22Rv1 (cell line): ENCODE measurements around the gene ZNF358.
A peak's percentile ranks its signal among the peaks of the same experiment; 100 is the strongest.

Experiments used
- H3K27ac ChIP-seq: fragments of 450-650 bp; 2 replicates; pipeline ENCODE4 v1.5.1; 2017
- ZFX ChIP-seq: fragments of 450-650 bp; IDR thresholded peaks from 2 replicates; pipeline ENCODE4 v1.6.1; 2017; ENCODE audit warnings: antibody characterized with exemption, borderline replicate concordance
- TF ChIP-seq, protein P1 (sequence below): fragments of 450-650 bp; IDR thresholded peaks from 2 replicates; pipeline ENCODE4 v1.5.1; 2017; ENCODE audit warnings: mild to moderate bottlenecking

ZNF358 gene

DNA sequence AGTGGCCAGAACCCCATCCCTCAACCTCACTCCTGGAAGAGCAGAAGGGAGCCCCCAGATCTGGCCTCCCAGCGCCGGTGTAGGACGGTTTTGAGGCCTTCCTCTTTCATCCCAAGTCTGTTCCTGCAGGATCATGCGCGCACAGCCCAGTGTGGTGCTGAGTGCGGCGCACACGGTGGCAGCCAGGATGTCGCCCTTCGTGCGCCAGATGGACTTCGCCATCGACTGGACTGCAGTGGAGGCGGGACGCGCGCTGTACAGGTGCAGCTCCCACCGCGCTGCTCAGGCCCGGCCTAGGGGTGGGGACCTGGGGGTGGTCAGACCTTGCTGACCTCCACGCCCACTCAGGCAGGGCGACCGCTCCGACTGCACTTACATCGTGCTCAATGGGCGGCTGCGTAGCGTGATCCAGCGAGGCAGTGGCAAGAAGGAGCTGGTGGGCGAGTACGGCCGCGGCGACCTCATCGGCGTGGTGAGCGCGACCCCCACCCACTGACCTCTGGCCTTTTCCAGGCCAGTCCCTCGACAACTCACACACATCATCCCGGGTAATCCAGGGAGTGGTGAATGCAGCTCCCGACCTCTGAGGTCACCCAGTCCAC is 34.4 kb downstream of the ZNF358 start:
- TF ChIP-seq ZFX, result no peak
- TF ChIP-seq, protein P1, sequence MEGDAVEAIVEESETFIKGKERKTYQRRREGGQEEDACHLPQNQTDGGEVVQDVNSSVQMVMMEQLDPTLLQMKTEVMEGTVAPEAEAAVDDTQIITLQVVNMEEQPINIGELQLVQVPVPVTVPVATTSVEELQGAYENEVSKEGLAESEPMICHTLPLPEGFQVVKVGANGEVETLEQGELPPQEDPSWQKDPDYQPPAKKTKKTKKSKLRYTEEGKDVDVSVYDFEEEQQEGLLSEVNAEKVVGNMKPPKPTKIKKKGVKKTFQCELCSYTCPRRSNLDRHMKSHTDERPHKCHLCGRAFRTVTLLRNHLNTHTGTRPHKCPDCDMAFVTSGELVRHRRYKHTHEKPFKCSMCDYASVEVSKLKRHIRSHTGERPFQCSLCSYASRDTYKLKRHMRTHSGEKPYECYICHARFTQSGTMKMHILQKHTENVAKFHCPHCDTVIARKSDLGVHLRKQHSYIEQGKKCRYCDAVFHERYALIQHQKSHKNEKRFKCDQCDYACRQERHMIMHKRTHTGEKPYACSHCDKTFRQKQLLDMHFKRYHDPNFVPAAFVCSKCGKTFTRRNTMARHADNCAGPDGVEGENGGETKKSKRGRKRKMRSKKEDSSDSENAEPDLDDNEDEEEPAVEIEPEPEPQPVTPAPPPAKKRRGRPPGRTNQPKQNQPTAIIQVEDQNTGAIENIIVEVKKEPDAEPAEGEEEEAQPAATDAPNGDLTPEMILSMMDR, result no peak
- no peak overlapping the region for H3K27ac ChIP-seq

DNA sequence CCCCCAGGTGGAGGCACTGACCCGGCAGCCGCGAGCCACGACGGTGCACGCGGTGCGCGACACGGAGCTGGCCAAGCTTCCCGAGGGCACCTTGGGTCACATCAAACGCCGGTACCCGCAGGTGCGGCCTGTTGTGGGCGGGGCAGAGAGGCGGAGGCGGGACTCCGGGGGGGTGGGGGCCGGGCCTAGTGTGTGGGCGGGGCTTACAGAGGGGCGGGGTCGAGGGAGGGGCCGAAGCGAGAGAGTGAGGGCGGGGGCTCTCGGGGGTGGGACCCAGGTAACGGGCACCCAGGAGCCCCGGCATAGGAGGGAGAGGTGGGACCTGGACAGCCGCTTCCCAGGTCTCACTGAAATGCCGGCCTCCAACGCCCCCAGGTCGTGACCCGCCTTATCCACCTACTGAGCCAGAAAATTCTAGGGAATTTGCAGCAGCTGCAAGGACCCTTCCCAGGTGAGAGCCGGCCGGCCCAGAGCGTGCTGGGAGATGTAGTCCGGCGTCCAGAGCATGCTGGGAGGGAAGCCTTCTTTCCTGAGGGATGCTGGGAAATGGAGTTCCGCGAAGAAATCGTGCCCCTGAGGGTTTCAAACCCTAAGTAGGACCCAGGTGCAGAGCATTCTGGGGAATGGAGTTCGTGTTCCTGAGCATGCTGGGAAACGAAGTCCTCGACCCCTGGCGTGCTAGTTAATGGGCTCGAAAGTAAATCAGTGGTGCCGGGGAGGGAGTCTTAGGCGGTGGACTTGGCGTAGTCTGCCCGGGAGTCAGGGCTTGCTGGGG is 35.3 kb downstream of the ZNF358 start:
- TF ChIP-seq, protein P1, result no peak
- no peak for TF ChIP-seq ZFX
- H3K27ac ChIP-seq, result no peak overlapping the region

DNA sequence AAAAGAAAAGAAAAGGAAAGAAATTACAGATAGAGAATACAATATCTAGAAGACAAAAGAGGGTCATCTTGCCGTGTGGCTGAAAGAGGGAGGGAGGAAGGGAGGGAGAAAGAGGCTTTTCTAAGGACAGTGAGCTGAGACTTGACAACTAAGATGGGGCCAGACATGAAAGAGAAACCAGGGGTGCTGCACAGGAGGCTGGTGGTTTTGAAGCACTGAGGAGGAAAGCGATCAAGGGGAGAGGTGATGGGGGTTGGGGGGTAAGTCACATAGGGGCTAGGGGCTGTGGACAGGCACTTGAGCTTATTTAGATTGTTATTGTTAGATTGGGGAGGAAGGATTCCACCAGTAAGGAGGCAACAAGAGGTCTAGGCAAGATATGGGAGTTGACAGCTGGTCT is 36.9 kb downstream of the ZNF358 start:
- TF ChIP-seq, protein P1, result no peak
- no peak for TF ChIP-seq ZFX
- H3K27ac ChIP-seq, result no peak overlapping the region

DNA sequence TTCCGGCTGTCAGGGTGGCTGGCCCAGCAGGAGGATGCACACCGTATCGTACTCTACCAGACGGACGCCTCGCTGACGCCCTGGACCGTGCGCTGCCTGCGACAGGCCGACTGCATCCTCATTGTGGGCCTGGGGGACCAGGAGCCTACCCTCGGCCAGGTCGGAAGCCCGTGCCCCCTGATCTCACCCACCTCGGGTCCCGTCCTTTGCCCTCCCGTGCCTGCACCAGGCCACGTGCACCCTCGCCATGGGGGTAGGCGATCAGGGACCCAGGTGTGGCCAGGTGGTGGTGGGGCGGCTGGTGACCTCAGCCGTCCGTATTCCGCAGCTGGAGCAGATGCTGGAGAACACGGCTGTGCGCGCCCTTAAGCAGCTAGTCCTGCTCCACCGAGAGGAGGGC is 38.7 kb downstream of the ZNF358 start:
- peak overlapping the region; percentile 76 for H3K27ac ChIP-seq
- TF ChIP-seq, protein P1, result no peak
- no peak for TF ChIP-seq ZFX

DNA sequence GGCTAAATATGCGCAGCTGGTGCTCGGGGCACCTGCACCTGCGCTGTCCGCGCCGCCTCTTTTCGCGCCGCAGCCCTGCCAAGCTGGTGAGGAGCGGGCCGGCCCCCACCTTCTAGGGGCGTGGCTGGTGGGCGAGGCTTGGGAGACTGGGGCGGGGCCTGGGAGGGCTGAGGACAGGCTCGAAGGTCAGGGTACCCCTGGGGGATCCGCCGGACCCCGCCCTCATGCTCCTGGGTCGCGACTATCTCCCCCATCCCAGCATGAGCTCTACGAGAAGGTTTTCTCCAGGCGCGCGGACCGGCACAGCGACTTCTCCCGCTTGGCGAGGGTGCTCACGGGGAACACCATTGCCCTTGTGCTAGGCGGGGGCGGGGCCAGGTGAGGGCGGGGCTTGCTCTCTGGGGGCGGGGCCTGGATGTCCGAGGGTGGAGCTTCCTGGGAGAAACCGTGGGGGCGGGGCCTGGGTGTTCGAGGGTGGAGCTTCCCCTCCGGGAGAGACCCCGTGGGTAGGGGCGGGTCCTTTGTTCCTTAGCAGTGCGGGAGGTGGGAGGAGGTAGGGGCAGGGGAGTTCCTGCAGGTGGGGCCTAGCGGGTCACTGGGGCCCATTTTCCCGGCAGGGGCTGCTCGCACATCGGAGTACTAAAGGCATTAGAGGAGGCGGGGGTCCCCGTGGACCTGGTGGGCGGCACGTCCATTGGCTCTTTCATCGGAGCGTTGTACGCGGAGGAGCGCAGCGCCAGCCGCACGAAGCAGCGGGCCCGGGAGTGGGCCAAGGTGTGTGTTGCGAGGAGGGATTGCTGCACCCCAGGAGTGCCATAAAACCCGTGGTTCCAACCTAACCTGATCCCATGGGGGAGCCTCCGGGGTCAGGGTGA is 39.3 kb downstream of the ZNF358 start:
- TF ChIP-seq ZFX, result no peak
- TF ChIP-seq, protein P1, result no peak
- peak overlapping the region; percentile 76 for H3K27ac ChIP-seq

DNA sequence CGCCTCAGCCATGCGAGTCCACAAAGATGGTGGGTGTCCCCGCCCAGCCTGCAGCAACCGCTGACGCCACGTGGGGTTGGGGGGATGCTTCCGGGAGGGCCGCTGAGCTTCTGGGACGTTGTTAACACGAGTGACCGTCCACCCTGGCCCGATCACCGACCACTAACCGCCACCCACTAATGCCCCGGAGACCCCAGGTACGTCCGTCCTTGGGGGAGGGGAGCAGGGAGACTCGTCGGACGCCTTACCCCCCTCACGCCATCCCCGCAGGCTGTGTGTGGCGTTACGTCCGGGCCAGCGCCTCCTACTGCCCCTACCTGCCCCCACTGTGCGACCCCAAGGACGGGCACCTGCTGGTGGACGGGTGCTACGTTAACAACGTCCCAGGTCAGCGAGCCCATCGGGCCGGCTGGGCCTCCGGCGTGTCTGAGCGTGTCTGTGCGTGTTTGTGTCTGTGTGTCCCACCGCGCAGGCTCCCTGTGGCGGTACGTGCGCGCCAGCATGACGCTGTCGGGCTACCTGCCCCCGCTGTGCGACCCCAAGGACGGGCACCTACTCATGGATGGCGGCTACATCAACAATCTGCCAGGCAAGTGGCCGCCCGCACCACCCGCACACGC is 40.9 kb downstream of the ZNF358 start:
- H3K27ac ChIP-seq, result no peak overlapping the region
- TF ChIP-seq, protein P1, result no peak
